Karpas-422 (cell line): ENCODE results near the gene ATXN2. TPM values are rescaled to one million over a fixed set of nuclear protein-coding genes. Genes with fewer than 3 reads are reported as not detected.

Experiments used
- DNase-seq: peaks from one replicate; pipeline ENCODE4 v3.0.0-alpha.2; 2015
- H2AFZ ChIP-seq: fragments of 200-600 bp; sonication (generic); 2 replicates; pipeline ENCODE4 v1.6.1; 2014; ENCODE audit warnings: antibody characterized with exemption, low read length, mixed read lengths
- H3K27ac ChIP-seq: fragments of 200-600 bp; sonication (generic); 2 replicates; pipeline ENCODE4 v1.5.1; 2014; ENCODE audit warnings: mild to moderate bottlenecking, low read length, moderate library complexity
- H3K27me3 ChIP-seq: fragments of 200-600 bp; sonication (generic); 2 replicates; pipeline ENCODE4 v1.6.1; 2014; ENCODE audit warnings: low read length, mixed read lengths
- H3K36me3 ChIP-seq: fragments of 200-600 bp; sonication (generic); 2 replicates; pipeline ENCODE4 v1.6.1; 2014; ENCODE audit warnings: low read length, mixed read lengths; ENCODE audit not compliant: insufficient read depth
- H3K4me1 ChIP-seq: fragments of 200-600 bp; sonication (generic); 2 replicates; pipeline ENCODE4 v1.6.1; 2014; ENCODE audit warnings: mild to moderate bottlenecking, low read length, mixed read lengths
- H3K4me2 ChIP-seq: fragments of 200-600 bp; sonication (generic); 2 replicates; pipeline ENCODE4 v1.6.1; 2014; ENCODE audit warnings: low read length, low read depth, mild to moderate bottlenecking; ENCODE audit not compliant: poor library complexity, severe bottlenecking
- H3K4me3 ChIP-seq: fragments of 200-600 bp; sonication (generic); 2 replicates; pipeline ENCODE4 v1.5.1; 2014; ENCODE audit warnings: mild to moderate bottlenecking, antibody characterized with exemption, low read length, mixed read lengths
- H3K79me2 ChIP-seq: fragments of 200-600 bp; sonication (generic); 2 replicates; pipeline ENCODE4 v1.6.1; 2014; ENCODE audit warnings: mild to moderate bottlenecking, low read length, mixed read lengths
- H3K9ac ChIP-seq: fragments of 200-600 bp; sonication (generic); 2 replicates; pipeline ENCODE4 v1.6.0; 2014; ENCODE audit warnings: low read length
- H3K9me2 ChIP-seq: fragments of 200-600 bp; sonication (generic), shearing (Covaris generic); replicated peaks from 2 replicates; pipeline ENCODE4 v1.6.0; 2014; ENCODE audit warnings: mild to moderate bottlenecking, low read length, moderate library complexity; ENCODE audit not compliant: insufficient read depth
- H3K9me3 ChIP-seq: fragments of 300-700, 200-600 bp; sonication (generic); 2 replicates; pipeline ENCODE4 v1.6.1; 2014; ENCODE audit warnings: low read length, mixed read lengths
- H4K20me1 ChIP-seq: fragments of 200-600 bp; sonication (generic); 2 replicates; pipeline ENCODE4 v1.6.1; 2014; ENCODE audit warnings: mild to moderate bottlenecking, antibody characterized with exemption, low read length, low read depth; ENCODE audit not compliant: insufficient read depth
- total RNA-seq: library from RNA; depleted of rRNA; stranded (reverse); fragments of >200 nt; shearing (Covaris generic); gene quantifications from 2 replicates; pipeline ENCODE4 v1.2.3, GENCODE V29; 2014; ENCODE audit warnings: low replicate concordance

The ATXN2 gene
- total RNA-seq, 1 experiment from 2014 or later: 50.6 TPM

GRCh38 chr12:111412007-111412829 is 186.9 kb downstream of the ATXN2 start:
- H3K4me2 ChIP-seq: no peak overlapping the region

GRCh38 chr12:111411185-111411764 is 187.8 kb downstream of the ATXN2 start:
- no peak for DNase-seq
- no peak overlapping the region for H2AFZ ChIP-seq
- no peak overlapping the region for H3K4me3 ChIP-seq
- peaks cover 25% of the 10 kb centered on the region for H4K20me1 ChIP-seq
- H3K9me3 ChIP-seq: no peaks in the 10 kb centered on the region
- no peaks in the 10 kb centered on the region for H3K36me3 ChIP-seq
- H3K9ac ChIP-seq: no peak overlapping the region
- no peaks in the 10 kb centered on the region for H3K27me3 ChIP-seq
- no peaks in the 10 kb centered on the region for H3K9me2 ChIP-seq
- H3K4me2 ChIP-seq: no peak overlapping the region
- H3K4me1 ChIP-seq: peaks cover 51% of the 10 kb centered on the region
- H3K27ac ChIP-seq: peak overlapping the region; percentile 7; the same call in 1 of the 2 replicates
- peaks cover 94% of the 10 kb centered on the region for H3K79me2 ChIP-seq

More at GRCh38 chr12:111412007-111412829, 186.9 kb downstream of the ATXN2 start:
- H3K4me3 ChIP-seq: no peak overlapping the region
- peaks cover 23% of the 10 kb centered on the region for H4K20me1 ChIP-seq
- H3K9ac ChIP-seq: no peak overlapping the region
- DNase-seq: no peak
- H3K4me1 ChIP-seq: peaks cover 49% of the 10 kb centered on the region
- peaks cover 93% of the 10 kb centered on the region for H3K79me2 ChIP-seq
- no peak overlapping the region for H2AFZ ChIP-seq
- H3K27me3 ChIP-seq: no peaks in the 10 kb centered on the region
- H3K36me3 ChIP-seq: no peaks in the 10 kb centered on the region
- no peaks in the 10 kb centered on the region for H3K9me3 ChIP-seq
- peak overlapping the region; percentile 7 for H3K27ac ChIP-seq
- H3K9me2 ChIP-seq: no peaks in the 10 kb centered on the region

DNA sequence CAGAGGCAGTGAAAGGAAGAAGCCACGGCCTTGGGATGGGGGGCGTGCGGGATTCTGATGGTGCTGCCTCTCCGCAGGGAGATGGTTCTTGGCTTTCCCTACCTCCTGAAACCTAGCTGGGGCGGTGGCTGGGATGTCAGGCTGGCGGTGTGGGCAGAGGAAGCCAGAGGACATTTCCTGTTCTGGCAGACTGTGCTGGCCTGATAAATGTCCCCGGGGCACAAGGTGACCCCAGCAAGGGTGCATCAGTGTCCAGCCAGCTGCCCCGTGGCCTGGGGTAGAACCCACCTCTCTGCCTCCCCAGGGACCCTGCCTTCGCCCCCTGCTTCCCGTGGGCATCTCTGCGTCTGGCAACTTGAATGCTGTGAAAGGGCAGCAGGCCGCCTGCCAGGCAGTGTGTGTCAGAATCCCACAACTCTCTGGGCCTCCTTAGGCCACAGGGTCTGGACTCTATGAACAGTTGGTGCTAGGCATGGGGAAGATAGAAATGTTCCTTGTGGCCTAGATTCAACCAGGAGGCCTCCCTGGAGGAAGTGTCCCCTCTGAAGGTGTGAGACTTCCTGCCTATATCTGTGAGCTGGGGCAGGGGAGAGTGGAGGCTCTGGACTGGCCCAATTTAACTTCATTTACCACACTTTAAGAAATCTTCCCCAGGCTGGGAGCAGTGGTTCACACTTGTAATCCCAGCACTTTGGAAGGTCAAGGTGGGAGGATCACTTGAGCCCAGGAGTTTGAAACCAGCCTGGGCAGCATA is 188.5 kb downstream of the ATXN2 start:
- peak overlapping the region; percentile 76 for H3K27ac ChIP-seq
- no peaks in the 10 kb centered on the region for H3K36me3 ChIP-seq
- H3K4me2 ChIP-seq: peak overlapping the region; percentile 83
- no peak overlapping the region; the same call in 1 of the 2 replicates for H3K4me3 ChIP-seq
- no peaks in the 10 kb centered on the region for H3K9me2 ChIP-seq
- no peak overlapping the region for H2AFZ ChIP-seq
- peaks cover 94% of the 10 kb centered on the region for H3K79me2 ChIP-seq
- peak overlapping the region; percentile 96 for H3K9ac ChIP-seq
- peaks cover 51% of the 10 kb centered on the region for H3K4me1 ChIP-seq
- no peaks in the 10 kb centered on the region for H3K9me3 ChIP-seq
- H3K27me3 ChIP-seq: no peaks in the 10 kb centered on the region
- H4K20me1 ChIP-seq: peaks cover 25% of the 10 kb centered on the region
- no peak for DNase-seq

- DNase-seq: peak; percentile 56
- Histone ChIP-seq H2AFZ (no peak overlapping the region), H3K4me1 (peaks cover 54% of the 10 kb centered on the region), H3K36me3 (no peaks in the 10 kb centered on the region), H3K4me2 (peak overlapping the region; percentile 83), H3K79me2 (peaks cover 90% of the 10 kb centered on the region), H3K27me3 (no peaks in the 10 kb centered on the region), H3K9me3 (no peaks in the 10 kb centered on the region), H3K9me2 (no peaks in the 10 kb centered on the region), H3K4me3 (peak overlapping the region; percentile 97; the same call in 1 of the 2 replicates), H3K9ac (peak overlapping the region; percentile 96), H4K20me1 (peaks cover 25% of the 10 kb centered on the region), H3K27ac (peak overlapping the region; percentile 76)
Observed at GRCh38 chr12:111409780-111410430, 189.2 kb downstream of the ATXN2 start.

- H3K79me2 ChIP-seq: peaks cover 84% of the 10 kb centered on the region
Observed at GRCh38 chr12:111409403-111409779, 189.7 kb downstream of the ATXN2 start.

DNA sequence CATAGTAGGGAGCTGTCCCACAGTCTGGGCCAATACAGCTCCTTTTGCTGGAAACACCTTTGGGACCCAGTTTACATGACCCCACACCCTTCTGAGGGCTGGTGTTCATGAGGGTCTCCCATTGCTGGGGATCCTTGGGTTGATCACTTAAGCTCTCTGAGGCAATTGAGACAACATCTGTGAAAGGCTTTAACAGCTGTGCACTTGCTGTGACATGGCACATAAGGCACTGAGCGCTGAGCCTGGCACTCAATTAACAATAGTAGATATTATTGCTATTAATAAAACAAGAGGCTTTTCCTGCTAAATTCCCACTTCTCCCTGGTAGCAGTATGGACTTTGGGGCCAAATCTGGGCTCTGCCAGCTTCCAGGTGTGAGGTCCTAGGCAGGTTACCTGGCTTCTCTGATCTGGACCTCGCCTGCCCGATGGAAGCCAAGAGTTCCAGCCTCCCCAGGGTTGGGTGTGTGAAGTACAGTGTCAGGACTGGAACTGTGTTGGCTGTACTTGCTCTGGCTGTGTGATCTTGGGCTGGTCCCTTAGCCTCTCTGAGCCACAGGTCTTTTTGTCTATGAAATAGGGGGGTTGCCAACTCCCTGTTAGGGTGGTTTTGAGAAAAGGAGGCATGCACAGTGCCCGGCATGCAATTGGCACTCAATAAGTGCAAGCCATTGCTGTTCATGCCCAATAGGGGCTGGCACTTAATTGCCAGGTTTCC is 190.3 kb downstream of the ATXN2 start:
- Histone ChIP-seq H3K4me1 (peaks cover 65% of the 10 kb centered on the region), H3K9me2 (no peaks in the 10 kb centered on the region), H3K4me2 (peak overlapping the region; percentile 83), H3K4me3 (peak overlapping the region; percentile 97; the same call in 1 of the 2 replicates), H3K9me3 (no peaks in the 10 kb centered on the region), H2AFZ (no peak overlapping the region), H3K9ac (peak overlapping the region; percentile 96), H3K36me3 (no peaks in the 10 kb centered on the region), H4K20me1 (peaks cover 25% of the 10 kb centered on the region), H3K27me3 (no peaks in the 10 kb centered on the region), H3K79me2 (peaks cover 79% of the 10 kb centered on the region), H3K27ac (peak overlapping the region; percentile 76)
- DNase-seq: no peak

More at GRCh38 chr12:111409403-111409779, 189.7 kb downstream of the ATXN2 start:
- Histone ChIP-seq H3K4me3 (peak overlapping the region; percentile 97; the same call in 1 of the 2 replicates), H3K9ac (peak overlapping the region; percentile 96), H3K4me2 (peak overlapping the region; percentile 83), H3K4me1 (peaks cover 59% of the 10 kb centered on the region), H4K20me1 (peaks cover 25% of the 10 kb centered on the region), H3K36me3 (no peaks in the 10 kb centered on the region), H3K9me2 (no peaks in the 10 kb centered on the region), H3K27me3 (no peaks in the 10 kb centered on the region), H2AFZ (no peak overlapping the region), H3K9me3 (no peaks in the 10 kb centered on the region), H3K27ac (peak overlapping the region; percentile 76)
- DNase-seq: no peak

DNA sequence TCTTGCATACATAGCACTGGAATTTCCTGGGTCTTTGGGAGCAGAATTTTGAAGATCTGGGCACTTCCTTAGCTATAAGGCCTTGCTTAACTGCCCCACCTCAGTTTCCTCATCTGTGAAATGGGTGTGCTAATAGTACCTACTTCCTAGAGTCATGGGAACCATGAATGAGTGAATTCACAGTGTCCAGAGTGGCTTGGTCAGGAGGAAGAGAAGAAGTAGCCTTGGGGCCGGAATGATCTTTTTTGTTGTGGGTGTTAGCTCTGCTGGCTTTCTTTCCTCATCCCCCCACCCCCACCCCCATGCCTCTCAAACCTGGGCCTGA is 191.0 kb downstream of the ATXN2 start:
- Histone ChIP-seq H2AFZ (no peak overlapping the region), H3K4me2 (peak overlapping the region; percentile 83)
- DNase-seq: no peak

More for the DNA sequence above, 191.0 kb downstream of the ATXN2 start:
- Histone ChIP-seq H3K4me1 (peaks cover 72% of the 10 kb centered on the region), H3K36me3 (no peaks in the 10 kb centered on the region), H3K9me3 (no peaks in the 10 kb centered on the region), H3K4me3 (peak overlapping the region; percentile 97; the same call in 1 of the 2 replicates), H3K27me3 (no peaks in the 10 kb centered on the region), H3K9ac (peak overlapping the region; percentile 96; the same call in 1 of the 2 replicates), H3K79me2 (peaks cover 71% of the 10 kb centered on the region), H3K27ac (peak overlapping the region; percentile 85), H3K9me2 (no peaks in the 10 kb centered on the region), H4K20me1 (peaks cover 25% of the 10 kb centered on the region)
